Fibroblast of upper back skin (primary cell): ENCODE data around the gene NF2.

Source experiments
- DNase-seq: peaks from one replicate; pipeline ENCODE4 v3.0.0-alpha.2; 2013

NF2 gene

DNA sequence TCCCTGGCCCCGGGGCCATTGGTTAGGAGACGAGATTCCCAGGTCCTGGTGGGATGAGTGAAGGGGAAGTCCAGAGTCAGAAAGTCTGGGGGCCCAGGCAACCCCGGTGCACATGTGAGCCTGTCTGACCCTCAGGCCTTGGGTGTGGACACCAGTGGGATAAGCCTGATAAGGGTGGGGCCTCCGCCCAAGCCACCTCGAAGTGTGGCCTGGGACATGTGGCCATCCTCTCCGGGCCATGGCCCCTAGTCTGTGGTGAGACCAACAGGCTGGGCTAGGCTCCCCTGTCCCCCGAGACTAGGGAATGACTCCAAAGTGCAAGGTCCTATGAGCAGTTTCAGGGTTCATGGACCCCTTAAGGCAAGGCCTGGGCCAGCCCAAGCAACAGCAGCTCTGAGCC lies 122.7 kb downstream of the NF2 start:
- DNase-seq: no peak

- no peak for DNase-seq
Measured at GRCh38 chr22:29726512-29727130, 123.2 kb downstream of the NF2 start.

GRCh38 chr22:29727131-29727523 lies 123.7 kb downstream of the NF2 start:
- DNase-seq: peak; percentile 42

GRCh38 chr22:29729161-29729560 lies 125.7 kb downstream of the NF2 start:
- no peak for DNase-seq

GRCh38 chr22:29731058-29731850 lies 127.8 kb downstream of the NF2 start:
- DNase-seq: no peak

DNA sequence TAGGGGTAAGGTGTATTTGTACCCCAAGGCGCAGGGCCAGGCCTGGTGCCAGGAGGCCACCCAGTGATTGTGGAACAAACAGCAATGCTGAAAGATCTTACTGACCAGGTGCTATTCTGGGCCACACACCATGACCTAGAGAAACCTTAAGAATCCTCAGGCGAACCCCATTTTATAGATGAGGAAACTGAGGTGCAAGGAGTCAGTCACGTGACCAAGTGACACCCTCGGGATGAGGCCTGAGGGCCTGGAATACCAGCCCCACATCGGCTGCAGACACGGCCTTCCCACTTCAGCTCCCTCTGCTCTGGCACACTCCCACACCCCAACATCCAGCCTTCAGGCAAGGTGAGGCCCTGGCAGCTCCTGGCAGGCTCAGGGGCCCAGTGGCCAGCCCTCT lies 129.4 kb downstream of the NF2 start:
- DNase-seq: no peak

DNA sequence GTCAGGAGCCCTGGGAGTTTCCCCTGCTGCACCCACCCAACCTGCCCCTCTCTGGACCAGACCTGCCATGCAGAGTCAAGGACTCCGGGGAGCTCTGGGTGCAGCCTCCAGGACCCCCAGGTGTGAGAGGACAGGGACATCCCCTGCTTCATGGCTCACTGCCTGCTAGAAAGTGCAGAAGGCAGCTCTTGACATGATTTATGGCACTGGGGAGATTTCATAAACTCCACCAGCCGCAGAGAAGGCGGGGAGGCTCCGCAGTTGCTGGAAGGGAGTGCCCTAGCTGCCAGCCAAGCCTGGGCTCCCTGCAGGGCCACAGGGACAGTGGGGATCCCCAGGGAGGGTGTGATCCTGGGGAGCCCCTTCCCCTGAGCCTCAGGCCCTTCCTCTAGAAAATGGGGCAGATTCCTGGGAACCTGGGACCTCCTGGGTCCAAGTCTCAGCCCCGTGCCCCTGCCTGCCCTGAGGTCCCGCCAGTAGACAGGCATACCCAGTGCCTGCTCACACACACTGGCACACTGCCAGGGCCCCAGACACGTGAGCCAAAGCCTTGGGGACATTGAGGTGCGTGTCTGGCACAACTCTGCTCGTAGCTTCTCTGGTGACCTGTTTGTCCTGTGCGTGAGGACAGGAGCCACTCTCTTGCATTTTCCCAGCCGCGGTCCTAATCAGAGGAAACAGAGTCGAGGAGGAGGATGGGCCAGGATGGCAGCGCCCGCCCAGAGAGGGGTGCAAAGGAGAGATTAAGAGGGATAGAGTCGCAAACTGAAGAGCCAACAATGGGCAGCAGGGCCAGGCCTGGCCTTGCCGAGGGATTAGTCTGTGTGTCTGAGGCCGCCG lies 130.1 kb downstream of the NF2 start:
- DNase-seq: no peak

- DNase-seq: no peak
Measured at GRCh38 chr22:29734406-29734805, 131.0 kb downstream of the NF2 start.

DNA sequence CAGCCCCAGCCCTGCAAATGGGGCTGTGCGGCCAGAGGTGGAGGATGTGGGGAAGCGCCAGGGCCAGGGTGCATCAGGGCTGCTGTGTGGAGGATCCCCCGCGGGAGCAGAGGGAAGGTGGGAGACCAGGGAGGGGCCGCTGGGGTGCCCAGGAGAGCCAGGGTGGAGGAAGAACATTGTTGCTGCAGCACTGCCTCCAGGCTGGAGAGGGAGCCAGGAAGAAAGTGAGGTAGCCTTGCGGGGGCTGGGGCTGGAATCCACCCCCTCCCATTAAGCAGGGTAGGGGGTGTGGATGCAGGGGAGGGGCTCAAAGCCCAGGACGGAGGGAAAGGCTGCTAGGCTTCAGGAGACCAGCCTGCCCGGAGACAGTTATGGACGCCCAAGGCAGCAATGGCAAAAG lies 131.4 kb downstream of the NF2 start:
- no peak for DNase-seq

DNA sequence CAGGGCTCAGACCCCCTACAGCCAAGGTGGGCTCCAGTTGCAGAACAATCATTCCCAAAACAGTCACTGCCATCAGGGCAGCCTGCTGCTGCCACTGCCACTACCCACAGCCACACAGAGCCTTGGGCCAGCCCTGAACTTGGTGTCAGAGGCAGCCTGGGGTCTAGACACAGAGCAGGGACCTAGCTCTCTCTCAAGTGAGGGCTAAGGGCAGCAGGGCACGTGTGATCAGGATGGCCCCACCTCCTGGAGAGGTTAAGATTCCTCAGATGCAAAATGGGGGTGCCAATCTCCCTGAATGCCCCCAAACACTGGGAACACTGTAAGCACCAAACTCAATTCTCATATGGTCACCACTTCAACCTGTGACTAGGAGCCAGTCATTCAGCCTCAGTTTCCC lies 132.0 kb downstream of the NF2 start:
- DNase-seq: no peak

GRCh38 chr22:29737251-29738117 lies 134.1 kb downstream of the NF2 start:
- DNase-seq: no peak

DNA sequence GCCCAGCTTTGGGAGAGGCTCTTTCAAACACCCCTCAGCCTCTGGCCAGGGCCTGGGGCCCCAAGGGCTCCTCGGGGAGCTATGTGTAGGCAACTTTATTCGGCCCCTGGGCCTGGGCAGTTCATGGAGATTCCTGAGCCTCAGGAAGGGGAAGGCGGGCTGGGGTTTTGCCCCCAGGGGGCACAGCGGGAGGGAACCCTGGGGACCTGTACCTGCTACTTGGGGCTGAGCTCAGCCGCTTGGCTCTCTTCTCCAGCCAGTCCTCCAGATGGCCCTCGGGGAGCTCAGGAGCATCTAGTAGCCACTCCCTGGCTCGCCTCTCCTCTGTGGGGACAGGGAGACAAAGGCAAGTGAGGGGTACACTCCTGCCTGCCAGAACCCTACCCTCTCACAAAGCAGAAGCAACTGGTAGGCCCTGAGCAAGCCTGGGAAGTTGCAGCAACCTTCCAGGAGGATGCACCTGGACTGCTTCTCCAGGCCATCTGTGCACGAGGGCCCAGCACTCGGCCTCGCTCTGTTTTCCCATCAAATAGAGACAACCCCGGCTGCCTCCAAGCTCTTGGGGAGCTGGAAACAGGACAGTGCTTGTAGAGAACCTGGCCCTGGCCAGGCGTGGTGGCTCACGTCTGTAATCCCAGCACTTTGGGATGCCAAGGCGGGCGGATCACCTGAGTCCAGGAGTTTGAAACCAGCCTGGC lies 134.8 kb downstream of the NF2 start:
- DNase-seq: no peak

GRCh38 chr22:29739346-29739875 lies 136.0 kb downstream of the NF2 start:
- DNase-seq: no peak

DNA sequence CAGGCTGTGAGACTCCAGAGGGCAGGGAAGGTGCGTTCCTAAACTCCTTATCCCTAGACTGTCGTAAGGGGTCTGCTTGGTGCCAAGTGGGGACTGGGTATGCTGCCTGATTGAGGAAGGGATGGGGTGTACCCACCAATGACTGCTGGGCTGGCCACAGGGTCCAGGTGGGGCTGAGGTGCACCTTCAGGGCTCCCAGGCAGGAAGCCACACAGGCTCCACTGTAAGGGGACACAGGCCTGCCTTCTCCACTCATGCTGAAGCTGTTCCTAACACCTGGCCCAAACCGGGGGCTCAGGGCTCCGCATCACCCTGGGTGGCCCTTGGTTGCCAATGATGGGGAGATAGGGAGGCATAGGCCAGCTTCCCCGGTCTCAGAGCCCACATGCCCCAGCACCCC lies 136.8 kb downstream of the NF2 start:
- DNase-seq: no peak

GRCh38 chr22:29741926-29742325 lies 138.5 kb downstream of the NF2 start:
- DNase-seq: no peak

DNA sequence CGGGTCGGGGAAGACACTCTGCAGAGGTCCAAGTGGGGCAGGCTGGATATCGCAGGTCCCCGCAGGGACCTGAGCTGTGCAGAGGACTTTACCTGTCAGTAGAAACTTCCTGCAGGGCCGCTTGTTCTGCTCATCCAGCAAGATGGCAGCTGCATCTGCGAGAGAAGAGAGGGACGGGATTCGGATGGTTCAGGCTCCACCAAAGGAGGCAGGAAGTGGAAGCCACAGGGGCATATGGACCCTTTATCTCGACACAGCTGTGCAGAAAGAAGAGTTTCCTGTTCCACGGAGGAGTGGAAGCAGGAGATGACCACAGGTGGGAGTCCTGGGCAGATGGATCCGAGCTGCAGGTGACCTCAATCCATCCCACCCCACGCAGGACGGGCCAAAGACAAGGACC lies 138.9 kb downstream of the NF2 start:
- DNase-seq: no peak

GRCh38 chr22:29744902-29745301 lies 141.5 kb downstream of the NF2 start:
- DNase-seq: peak; percentile 42

GRCh38 chr22:29747832-29748231 lies 144.4 kb downstream of the NF2 start:
- no peak for DNase-seq
